IMR-90 (cell line): ENCODE results near the gene YBEY. TPM values are rescaled to one million over a fixed set of nuclear protein-coding genes. Genes with fewer than 3 reads are reported as not detected.

Experiments used
- ATAC-seq: fragments of 200-7000 bp; cut with Tn5 transposase; 2 replicates; pipeline ENCODE4 v1.9.1; 2020; ENCODE audit warnings: low read depth, mild to moderate bottlenecking, moderate library complexity
- BruUV-seq: library from RNA; stranded (reverse); fragments of 400-500 nt; replicated peaks from 2 replicates; lab custom pipeline; 2021; lab: Mats Ljungman, UMichigan
- CTCF ChIA-PET: fragments of 300-600 bp; formaldehyde crosslinking; extraction: SDS; loops from one replicate; lab custom pipeline; 2021; ENCODE audit warnings: antibody characterized with exemption; lab: Yijun Ruan, JAX
- POLR2A ChIA-PET: fragments of 300-600 bp; sonication (Branson Sonifier 250); formaldehyde crosslinking; loops from one replicate; lab custom pipeline; 2022; ENCODE audit warnings: antibody characterized with exemption; ENCODE audit not compliant: unreplicated experiment; lab: Charles Lee
- DNase-seq: peaks from one replicate; pipeline ENCODE4 v3.0.0; 2013
- H2AFZ ChIP-seq: replicated peaks from 2 replicates; pipeline ENCODE3; 2013; ENCODE audit warnings: low read length, mild to moderate bottlenecking; ENCODE audit not compliant: poor library complexity
- H2AK5ac ChIP-seq: 2 replicates; pipeline ENCODE4 v1.6.1; 2013; ENCODE audit warnings: low read depth, low read length, inconsistent platforms
- H2AK9ac ChIP-seq: replicated peaks from 2 replicates; pipeline ENCODE3; 2013; ENCODE audit warnings: mild to moderate bottlenecking, low read depth, low read length, moderate library complexity; ENCODE audit not compliant: poor library complexity
- H2BK120ac ChIP-seq: 2 replicates; pipeline ENCODE4 v1.6.1; 2013; ENCODE audit warnings: low read depth, low read length, inconsistent platforms
- H2BK15ac ChIP-seq: 3 replicates; pipeline ENCODE4 v1.6.1; 2013; ENCODE audit warnings: low read depth, low read length, inconsistent platforms
- H2BK20ac ChIP-seq: 2 replicates; pipeline ENCODE4 v1.6.1; 2013; ENCODE audit warnings: low read depth, mild to moderate bottlenecking, inconsistent platforms, low read length, moderate library complexity
- H2BK5ac ChIP-seq: 2 replicates; pipeline ENCODE4 v1.6.1; 2013; ENCODE audit warnings: mild to moderate bottlenecking, low read depth, low read length, inconsistent platforms; ENCODE audit not compliant: poor library complexity, severe bottlenecking
- H3K14ac ChIP-seq: replicated peaks from 2 replicates; pipeline ENCODE4 v1.6.1; 2013; ENCODE audit warnings: low read depth, low read length, inconsistent platforms
- H3K18ac ChIP-seq: 2 replicates; pipeline ENCODE4 v1.6.1; 2013; ENCODE audit warnings: low read depth, low read length, control low read depth
- H3K23ac ChIP-seq: 2 replicates; pipeline ENCODE4 v1.6.1; 2013; ENCODE audit warnings: low read depth, low read length, inconsistent platforms
- H3K27ac ChIP-seq: 2 replicates; pipeline ENCODE4 v1.5.1; 2013; ENCODE audit warnings: mild to moderate bottlenecking, control low read depth, low read length; ENCODE audit not compliant: insufficient read depth
- H3K27me3 ChIP-seq: 2 replicates; pipeline ENCODE4 v1.6.1; 2013; ENCODE audit warnings: low read length; ENCODE audit not compliant: control insufficient read depth, insufficient read depth
- H3K36me3 ChIP-seq: 2 replicates; pipeline ENCODE4 v1.6.1; 2013; ENCODE audit warnings: low read length, mixed read lengths; ENCODE audit not compliant: control insufficient read depth, insufficient read depth
- H3K4ac ChIP-seq: 2 replicates; pipeline ENCODE4 v1.6.1; 2013; ENCODE audit warnings: low read depth, low read length, inconsistent platforms
- H3K4me1 ChIP-seq: 2 replicates; pipeline ENCODE4 v1.6.1; 2013; ENCODE audit warnings: low read length, mixed read lengths; ENCODE audit not compliant: control insufficient read depth, insufficient read depth
- H3K4me2 ChIP-seq: 2 replicates; pipeline ENCODE4 v1.6.1; 2013; ENCODE audit warnings: low read depth, mild to moderate bottlenecking, control low read depth, low read length, moderate library complexity
- H3K4me3 ChIP-seq: 2 replicates; pipeline ENCODE4 v1.5.1; 2013; ENCODE audit warnings: low read depth, mild to moderate bottlenecking, control low read depth, low read length, moderate library complexity; ENCODE audit not compliant: insufficient read depth
- H3K56ac ChIP-seq: 2 replicates; pipeline ENCODE4 v1.6.1; 2013; ENCODE audit warnings: low read length, inconsistent platforms; ENCODE audit not compliant: insufficient read depth; ENCODE audit errors: extremely low read depth
- H3K79me1 ChIP-seq, 2 experiments: 2 replicates each; pipeline ENCODE4 v1.6.1; 2013; ENCODE audit warnings: low read length in 2 of 2, inconsistent platforms in 1 of 2, low read depth in 1 of 2
- H3K9ac ChIP-seq: 2 replicates; pipeline ENCODE4 v1.6.1; 2013; ENCODE audit warnings: low read depth, low read length, control low read depth
- H3K9me1 ChIP-seq: 2 replicates; pipeline ENCODE4 v1.6.1; 2013; ENCODE audit warnings: low read length, inconsistent platforms; ENCODE audit not compliant: insufficient read depth
- H3K9me3 ChIP-seq: 2 replicates; pipeline ENCODE4 v1.6.1; 2013; ENCODE audit warnings: low read length; ENCODE audit not compliant: control insufficient read depth, insufficient read depth
- H4K20me1 ChIP-seq: 2 replicates; pipeline ENCODE4 v1.6.1; 2013; ENCODE audit warnings: low read length, inconsistent platforms; ENCODE audit not compliant: insufficient read depth
- H4K5ac ChIP-seq: 2 replicates; pipeline ENCODE4 v1.6.1; 2013; ENCODE audit warnings: mild to moderate bottlenecking, low read depth, low read length, control low read depth
- H4K8ac ChIP-seq, 2 experiments: 2 replicates each; pipeline ENCODE4 v1.6.1; 2013; ENCODE audit warnings: low read depth in 2 of 2, low read length in 2 of 2, control low read depth in 1 of 2, inconsistent platforms in 1 of 2
- H4K91ac ChIP-seq: 2 replicates; pipeline ENCODE4 v1.6.1; 2013; ENCODE audit warnings: low read depth, low read length, inconsistent platforms; ENCODE audit not compliant: insufficient read depth
- BHLHE40 ChIP-seq: fragments of 150-350 bp; IDR thresholded peaks from 2 replicates; pipeline ENCODE4 v1.6.1; 2016; ENCODE audit warnings: mild to moderate bottlenecking, low read depth, low read length
- CEBPB ChIP-seq: IDR thresholded peaks from 2 replicates; pipeline ENCODE4 v1.6.1; 2012; ENCODE audit warnings: low read depth, low read length, improper control_type of control experiment
- CHD1 ChIP-seq: IDR thresholded peaks from 2 replicates; pipeline ENCODE4 v1.6.1; 2012; ENCODE audit warnings: low read depth, low read length, improper control_type of control experiment
- FOS ChIP-seq: fragments of 150-350 bp; IDR thresholded peaks from 2 replicates; pipeline ENCODE4 v1.6.1; 2016; ENCODE audit warnings: low read depth, low read length
- MAFK ChIP-seq: IDR thresholded peaks from 2 replicates; pipeline ENCODE4 v1.6.1; 2012; ENCODE audit warnings: low read depth, low read length, improper control_type of control experiment
- MAZ ChIP-seq: IDR thresholded peaks from 2 replicates; pipeline ENCODE4 v1.6.1; 2012; ENCODE audit warnings: low read depth, mild to moderate bottlenecking, low read length, improper control_type of control experiment, moderate library complexity, borderline replicate concordance
- MXI1 ChIP-seq: IDR thresholded peaks from 2 replicates; pipeline ENCODE4 v1.6.1; 2012; ENCODE audit warnings: low read depth, mild to moderate bottlenecking, low read length, moderate library complexity, borderline replicate concordance
- NFE2L2 ChIP-seq: fragments of 150-350 bp; IDR thresholded peaks from 2 replicates; pipeline ENCODE4 v1.6.1; 2016; ENCODE audit warnings: low read depth, mild to moderate bottlenecking, low read length
- POLR2A ChIP-seq: IDR thresholded peaks from 2 replicates; pipeline ENCODE4 v1.6.1; 2012; ENCODE audit warnings: mild to moderate bottlenecking, low read depth, low read length
- RAD21 ChIP-seq: IDR thresholded peaks from 2 replicates; pipeline ENCODE4 v1.6.1; 2012; ENCODE audit warnings: low read length, improper control_type of control experiment
- RCOR1 ChIP-seq: IDR thresholded peaks from 2 replicates; pipeline ENCODE4 v1.6.1; 2012; ENCODE audit warnings: mild to moderate bottlenecking, low read length, improper control_type of control experiment; ENCODE audit not compliant: insufficient replicate concordance
- RFX5 ChIP-seq: IDR thresholded peaks from 2 replicates; pipeline ENCODE4 v1.8.0; 2012; ENCODE audit warnings: low read depth, mild to moderate bottlenecking, low read length, moderate library complexity
- SMC3 ChIP-seq: fragments of 150-350 bp; IDR thresholded peaks from 2 replicates; pipeline ENCODE4 v1.6.1; 2016; ENCODE audit warnings: low read depth, mild to moderate bottlenecking, antibody characterized with exemption, low read length, moderate library complexity
- WGBS, 2 experiments: methylation state at CpG; one replicate each; pipeline versions ENCODE4 v1.1.5 to v1.1.7; 2013; ENCODE audit warnings: missing lambda C conversion rate in 2 of 2; ENCODE audit not compliant: insufficient read length in 1 of 2; ENCODE audit errors: extremely low coverage in 2 of 2; 5-methylcytosine and 5-hydroxymethylcytosine counted together
- dilution Hi-C: fragments of 300-500 bp; cut with HindIII; formaldehyde crosslinking; loops from one replicate; pipeline ENCODE4 v1.14.3; 2018; ENCODE audit warnings: low sequenced_read_pairs; ENCODE audit not compliant: unreplicated experiment
- in situ Hi-C: fragments of 300-500 bp; cut with MboI; formaldehyde crosslinking; loops from 3 replicates; pipeline ENCODE4 v1.14.3; 2019; ENCODE audit warnings: low sequenced_read_pairs, inconsistent platforms, mixed read lengths
- intact Hi-C: fragments of 100-400 bp; cut with micrococcal nuclease; formaldehyde crosslinking; loops from 2 replicates; pipeline ENCODE4 v1.10.0; 2022
- polyA plus RNA-seq, 3 experiments: library from polyadenylated mRNA; depleted of rRNA; stranded (reverse); fragments of >200 nt; gene quantifications; 2 replicates each; pipeline ENCODE4 v1.2.3, GENCODE V29; 2012; ENCODE audit warnings: low replicate concordance in 1 of 3
- total RNA-seq: library from RNA; depleted of rRNA; stranded (reverse); fragments of >200 nt; gene quantifications from 2 replicates; pipeline ENCODE4 v1.2.3, GENCODE V29; 2012
- TF ChIP-seq, protein P1 (sequence below): conservative IDR thresholded peaks from 2 replicates; pipeline ENCODE4 v1.5.1; 2012; ENCODE audit warnings: mild to moderate bottlenecking, low read depth, low read length, improper control_type of control experiment
- TF ChIP-seq, protein P2 (sequence below): fragments of 150-350 bp; IDR thresholded peaks from 2 replicates; pipeline ENCODE4 v1.6.1; 2016; ENCODE audit warnings: low read depth, mild to moderate bottlenecking, low read length, moderate library complexity, borderline replicate concordance
- TF ChIP-seq, protein P3 (sequence below): fragments of 150-350 bp; IDR thresholded peaks from 2 replicates; pipeline ENCODE4 v1.6.1; 2017; ENCODE audit warnings: mild to moderate bottlenecking, antibody characterized with exemption, low read length, low read depth

YBEY gene
- total and polyA plus RNA-seq, 2 of the 4 experiments (the other 2 are of a cell fraction): 5.9 to 26.2 TPM

DNA sequence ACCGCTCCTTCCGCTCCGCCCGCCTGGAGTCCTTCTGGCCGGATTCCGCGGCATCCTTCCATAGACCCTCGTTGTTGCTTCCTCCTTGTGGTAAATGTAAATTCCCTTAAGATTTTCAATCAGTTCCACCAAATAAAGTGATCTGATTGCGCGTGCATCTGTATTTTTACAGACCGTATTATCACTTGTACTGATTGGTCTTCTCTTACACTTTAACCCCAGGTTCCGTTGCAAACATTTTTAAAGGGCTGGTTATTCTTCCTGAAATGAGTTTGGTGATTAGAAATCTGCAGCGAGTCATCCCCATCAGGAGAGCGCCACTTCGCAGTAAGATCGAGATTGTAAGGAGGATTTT lies 483 bp downstream of the YBEY start:
- H3K23ac ChIP-seq: peak overlapping the region; percentile 53
- in situ Hi-C loops: no loop called here
- H2BK20ac ChIP-seq: no peak overlapping the region
- peaks cover 12% of the 10 kb centered on the region for H3K9me1 ChIP-seq
- H3K27me3 ChIP-seq: no peaks in the 10 kb centered on the region
- H4K5ac ChIP-seq: peak overlapping the region; percentile 82
- ATAC-seq: no peak
- CTCF ChIA-PET: no interaction called here
- no TSS peak for BruUV-seq
- H2BK15ac ChIP-seq: no peak overlapping the region
- H3K36me3 ChIP-seq: peaks cover 19% of the 10 kb centered on the region
- TF ChIP-seq CHD1: no peak
- no peak for TF ChIP-seq CEBPB
- TF ChIP-seq RFX5: no peak
- TF ChIP-seq BHLHE40: no peak
- TF ChIP-seq RAD21: no peak
- TF ChIP-seq RCOR1: no peak
- TF ChIP-seq MAZ: no peak
- no peak for TF ChIP-seq NFE2L2
- TF ChIP-seq, protein P1, sequence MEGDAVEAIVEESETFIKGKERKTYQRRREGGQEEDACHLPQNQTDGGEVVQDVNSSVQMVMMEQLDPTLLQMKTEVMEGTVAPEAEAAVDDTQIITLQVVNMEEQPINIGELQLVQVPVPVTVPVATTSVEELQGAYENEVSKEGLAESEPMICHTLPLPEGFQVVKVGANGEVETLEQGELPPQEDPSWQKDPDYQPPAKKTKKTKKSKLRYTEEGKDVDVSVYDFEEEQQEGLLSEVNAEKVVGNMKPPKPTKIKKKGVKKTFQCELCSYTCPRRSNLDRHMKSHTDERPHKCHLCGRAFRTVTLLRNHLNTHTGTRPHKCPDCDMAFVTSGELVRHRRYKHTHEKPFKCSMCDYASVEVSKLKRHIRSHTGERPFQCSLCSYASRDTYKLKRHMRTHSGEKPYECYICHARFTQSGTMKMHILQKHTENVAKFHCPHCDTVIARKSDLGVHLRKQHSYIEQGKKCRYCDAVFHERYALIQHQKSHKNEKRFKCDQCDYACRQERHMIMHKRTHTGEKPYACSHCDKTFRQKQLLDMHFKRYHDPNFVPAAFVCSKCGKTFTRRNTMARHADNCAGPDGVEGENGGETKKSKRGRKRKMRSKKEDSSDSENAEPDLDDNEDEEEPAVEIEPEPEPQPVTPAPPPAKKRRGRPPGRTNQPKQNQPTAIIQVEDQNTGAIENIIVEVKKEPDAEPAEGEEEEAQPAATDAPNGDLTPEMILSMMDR: no peak
- no peak for TF ChIP-seq SMC3
- TF ChIP-seq FOS: no peak
- TF ChIP-seq, protein P2, sequence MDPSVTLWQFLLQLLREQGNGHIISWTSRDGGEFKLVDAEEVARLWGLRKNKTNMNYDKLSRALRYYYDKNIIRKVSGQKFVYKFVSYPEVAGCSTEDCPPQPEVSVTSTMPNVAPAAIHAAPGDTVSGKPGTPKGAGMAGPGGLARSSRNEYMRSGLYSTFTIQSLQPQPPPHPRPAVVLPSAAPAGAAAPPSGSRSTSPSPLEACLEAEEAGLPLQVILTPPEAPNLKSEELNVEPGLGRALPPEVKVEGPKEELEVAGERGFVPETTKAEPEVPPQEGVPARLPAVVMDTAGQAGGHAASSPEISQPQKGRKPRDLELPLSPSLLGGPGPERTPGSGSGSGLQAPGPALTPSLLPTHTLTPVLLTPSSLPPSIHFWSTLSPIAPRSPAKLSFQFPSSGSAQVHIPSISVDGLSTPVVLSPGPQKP: no peak
- TF ChIP-seq, protein P3, sequence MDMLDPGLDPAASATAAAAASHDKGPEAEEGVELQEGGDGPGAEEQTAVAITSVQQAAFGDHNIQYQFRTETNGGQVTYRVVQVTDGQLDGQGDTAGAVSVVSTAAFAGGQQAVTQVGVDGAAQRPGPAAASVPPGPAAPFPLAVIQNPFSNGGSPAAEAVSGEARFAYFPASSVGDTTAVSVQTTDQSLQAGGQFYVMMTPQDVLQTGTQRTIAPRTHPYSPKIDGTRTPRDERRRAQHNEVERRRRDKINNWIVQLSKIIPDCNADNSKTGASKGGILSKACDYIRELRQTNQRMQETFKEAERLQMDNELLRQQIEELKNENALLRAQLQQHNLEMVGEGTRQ: no peak
- no peak for TF ChIP-seq MXI1
- no peak for TF ChIP-seq MAFK
- no peak for TF ChIP-seq POLR2A
- peaks cover 18 to 56% of the 10 kb centered on the region in 2 experiments for H3K79me1 ChIP-seq
- peak overlapping the region; percentile 93 for H3K14ac ChIP-seq
- peak overlapping the region; percentile 92 for H3K9ac ChIP-seq
- H2BK120ac ChIP-seq: no peak overlapping the region; the same call in 1 of the 2 replicates
- peak overlapping the region; percentile 64 for H3K4ac ChIP-seq
- H3K56ac ChIP-seq: peak overlapping the region; percentile 89
- dilution Hi-C loops: no loop called here
- H3K4me3 ChIP-seq: peak overlapping the region; percentile 69
- peak overlapping the region; percentile 87 for H2BK5ac ChIP-seq
- peaks cover 4% of the 10 kb centered on the region; the same call in 1 of the 2 replicates for H4K20me1 ChIP-seq
- H2AK9ac ChIP-seq: no peak overlapping the region
- DNase-seq: peak; percentile 66
- H3K4me2 ChIP-seq: peak overlapping the region; percentile 96
- H3K9me3 ChIP-seq: no peaks in the 10 kb centered on the region
- 0 out of 2 replicates have a peak overlapping the region, but pooled peaks have one; percentile 26 for H4K91ac ChIP-seq
- H3K27ac ChIP-seq: peak overlapping the region; percentile 95
- H3K18ac ChIP-seq: peak overlapping the region; percentile 48; the same call in 1 of the 2 replicates
- intact Hi-C loops: loop anchor here (1.0 to 5.0 kb wide), 2 partner anchors 36 to 314 kb away; no protein-coding TSS in a partner anchor
- POLR2A ChIA-PET: no interaction called here
- peak overlapping the region; percentile 7; the same call in 1 of the 2 replicates for H2AK5ac ChIP-seq
- peaks cover 12% of the 10 kb centered on the region for H3K4me1 ChIP-seq
- H4K8ac ChIP-seq: peak overlapping the region; percentile 46 to 67
- H2AFZ ChIP-seq: peak overlapping the region; percentile 91
- no CpG with 5 or more reads among the region's 16 CpGs for WGBS, 2 experiments
